Pancreas (tissue), 10 donors: ENCODE data around the gene GTPBP1. TPM values are rescaled to one million over a fixed set of nuclear protein-coding genes. Genes with fewer than 3 reads are reported as not detected.
A peak's percentile ranks its signal among the peaks of the same experiment; 100 is the strongest.

Source experiments
- ATAC-seq, 4 donors: fragments of 200-7000 bp; cut with Tn5 transposase; one replicate each; pipeline versions ENCODE4 v1.8.0 to v1.9.1; 2020; ENCODE audit warnings: mild to moderate bottlenecking in 4 of 4, moderate library complexity in 4 of 4
- DNase-seq, 6 donors: peaks; one replicate each; pipeline ENCODE4 v3.0.0-alpha.2; 2020
- FAIRE-seq: peaks from 2 replicates; lab custom pipeline; 2012; peaks lifted over from hg19 to GRCh38; lab: Jason Lieb, UNC
- H3K27ac ChIP-seq, 4 donors: fragments of 200-600 bp; sonication (generic); 1 replicate in 3 of 4; 2 replicates in 1 of 4; pipeline versions ENCODE4 v1.5.0 to v1.8.0; 2020
- H3K27me3 ChIP-seq, 4 donors: fragments of 200-600 bp; one replicate each; pipeline ENCODE4 v1.8.0; 2021
- H3K36me3 ChIP-seq, 3 donors: fragments of 200-600 bp; sonication (generic) in 1 of 3; one replicate each; pipeline versions ENCODE4 v1.5.0 to v1.8.0; 2020 to 2021
- H3K4me1 ChIP-seq, 3 donors: fragments of 200-600 bp; one replicate each; pipeline ENCODE4 v1.8.0; 2021
- H3K4me3 ChIP-seq, 4 donors: fragments of 200-600 bp; sonication (generic) in 2 of 4; one replicate each; pipeline versions ENCODE4 v1.5.0 to v1.8.0; 2020 to 2021
- H3K9me3 ChIP-seq, 4 donors: fragments of 200-600 bp; one replicate each; pipeline ENCODE4 v1.8.0; 2021
- WGBS, 2 donors: extraction: QIAGEN DNeasy Blood & Tissue Kit; methylation state at CpG; one replicate each; pipeline ENCODE4 v1.1.7; 2013; 5-methylcytosine and 5-hydroxymethylcytosine counted together
- intact Hi-C, 3 donors: fragments of 100-400 bp; cut with DNase I; formaldehyde crosslinking; loops; one replicate each; pipeline versions ENCODE4 v1.11.1 to v1.14.2; 2022
- polyA plus RNA-seq, 2 donors: library from polyadenylated mRNA; stranded (reverse); fragments of 200-250 nt; gene quantifications; one replicate each; pipeline ENCODE4 v1.2.3, GENCODE V29; 2013
- total RNA-seq, 6 donors: library from RNA; stranded (reverse); fragmentation: NEBNext Ultra II Directional in 4 of 6; extraction: Animal tissue kit (Norgen Biotek cat#: 25700) in 4 of 6; gene quantifications; one replicate each; pipeline versions ENCODE4 v1.2.1 to v1.2.4, GENCODE V29; 2021 to 2023
- TF ChIP-seq, protein P1 (sequence below), 4 donors: fragments of 200-600 bp; sonication (generic) in 3 of 4; IDR thresholded peaks; one replicate each; pipeline versions ENCODE4 v1.5.0 to v1.8.0; 2021; ENCODE audit warnings: antibody characterized with exemption in 4 of 4
- donor health status: healthy with polysubstance abuse.
- donor health status: DM: no; HTN: no; CAD: no; lungs with moderate emphysema.
- donor health status: DM: no; HTN: no; CAD: no.
- donor health status: control.
- donor health status: control.
- donor health status: Bipolar disorder and iron deficiency.
- donor health status: DM: yes; HTN: yes; CAD: no.
- donor health status: DM: no; HTN: no; CAD: no.
- donor health status: DM: no; HTN: no; CAD: no.
- donor health status: DM: yes; HTN: yes; CAD: no.

Gene GTPBP1
- total and polyA plus RNA-seq, 8 donors, result 14.7 to 36.0 (median 28.3) TPM

DNA sequence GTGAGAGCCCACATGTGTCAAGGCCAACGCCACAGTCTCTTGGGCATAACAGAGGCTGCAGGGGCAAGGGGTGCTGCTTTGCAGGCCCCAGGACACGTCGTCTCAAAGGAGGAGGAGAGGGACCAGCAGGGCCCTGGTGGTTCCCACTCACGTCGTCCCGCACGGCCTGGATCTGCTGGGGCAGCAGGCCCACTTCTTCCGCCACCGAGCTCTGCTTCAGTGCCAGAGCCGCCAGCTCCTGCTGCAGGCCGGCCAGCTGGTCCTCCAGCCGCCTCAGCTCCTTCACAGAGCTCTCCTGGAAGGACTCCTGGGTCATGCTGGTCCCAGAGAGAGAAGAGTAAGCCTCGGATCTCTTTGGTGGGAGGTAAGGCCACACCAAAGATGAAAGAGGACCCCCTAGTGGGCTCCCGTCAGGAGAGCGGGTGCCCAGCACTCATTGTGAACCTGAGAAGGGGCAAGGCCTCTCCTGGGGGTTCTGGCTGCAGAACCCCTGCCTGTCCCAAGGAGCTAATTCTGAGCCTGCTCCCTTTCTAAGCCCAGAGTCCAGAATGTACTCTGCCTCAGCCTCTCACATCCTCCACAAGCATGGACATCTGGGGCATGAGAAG lies 34.5 kb downstream of the GTPBP1 start:
- no peak overlapping the region for H3K27ac ChIP-seq
- intact Hi-C loops, result no loop called here
- 92 to 94% methylated on average over 15 of the region's 15 CpGs for WGBS, 2 donors
- H3K36me3 ChIP-seq, result peaks cover 24 to 100% (median 60%) of the 10 kb centered on the region in 3 donors
- DNase-seq (peak in 1 of 6 donors; percentile 76), FAIRE-seq (no peak), ATAC-seq (no peak)
- H3K4me1 ChIP-seq, result no peaks in the 10 kb centered on the region
- TF ChIP-seq, protein P1, sequence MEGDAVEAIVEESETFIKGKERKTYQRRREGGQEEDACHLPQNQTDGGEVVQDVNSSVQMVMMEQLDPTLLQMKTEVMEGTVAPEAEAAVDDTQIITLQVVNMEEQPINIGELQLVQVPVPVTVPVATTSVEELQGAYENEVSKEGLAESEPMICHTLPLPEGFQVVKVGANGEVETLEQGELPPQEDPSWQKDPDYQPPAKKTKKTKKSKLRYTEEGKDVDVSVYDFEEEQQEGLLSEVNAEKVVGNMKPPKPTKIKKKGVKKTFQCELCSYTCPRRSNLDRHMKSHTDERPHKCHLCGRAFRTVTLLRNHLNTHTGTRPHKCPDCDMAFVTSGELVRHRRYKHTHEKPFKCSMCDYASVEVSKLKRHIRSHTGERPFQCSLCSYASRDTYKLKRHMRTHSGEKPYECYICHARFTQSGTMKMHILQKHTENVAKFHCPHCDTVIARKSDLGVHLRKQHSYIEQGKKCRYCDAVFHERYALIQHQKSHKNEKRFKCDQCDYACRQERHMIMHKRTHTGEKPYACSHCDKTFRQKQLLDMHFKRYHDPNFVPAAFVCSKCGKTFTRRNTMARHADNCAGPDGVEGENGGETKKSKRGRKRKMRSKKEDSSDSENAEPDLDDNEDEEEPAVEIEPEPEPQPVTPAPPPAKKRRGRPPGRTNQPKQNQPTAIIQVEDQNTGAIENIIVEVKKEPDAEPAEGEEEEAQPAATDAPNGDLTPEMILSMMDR (IDR thresholded peaks at IDR 0.05), result no peak
- H3K4me3 ChIP-seq, result no peak overlapping the region
- no peaks in the 10 kb centered on the region for H3K9me3 ChIP-seq
- no peaks in the 10 kb centered on the region for H3K27me3 ChIP-seq

- no peaks in the 10 kb centered on the region for H3K27me3 ChIP-seq
- TF ChIP-seq, protein P1 (IDR thresholded peaks at IDR 0.05), result no peak
- WGBS, 2 donors, result 88 to 91% methylated on average over 8 of the region's 8 CpGs
- H3K27ac ChIP-seq, result no peak overlapping the region
- H3K4me3 ChIP-seq, result no peak overlapping the region
- H3K36me3 ChIP-seq, result peaks cover 24 to 100% (median 65%) of the 10 kb centered on the region in 3 donors
- DNase-seq (peak in 1 of 6 donors; percentile 38), ATAC-seq (no peak), FAIRE-seq (no peak)
- intact Hi-C loops, result no loop called here
- H3K9me3 ChIP-seq, result no peaks in the 10 kb centered on the region
- H3K4me1 ChIP-seq, result no peaks in the 10 kb centered on the region
Observed at GRCh38 chr22:38740754-38741153, 35.0 kb downstream of the GTPBP1 start.

DNA sequence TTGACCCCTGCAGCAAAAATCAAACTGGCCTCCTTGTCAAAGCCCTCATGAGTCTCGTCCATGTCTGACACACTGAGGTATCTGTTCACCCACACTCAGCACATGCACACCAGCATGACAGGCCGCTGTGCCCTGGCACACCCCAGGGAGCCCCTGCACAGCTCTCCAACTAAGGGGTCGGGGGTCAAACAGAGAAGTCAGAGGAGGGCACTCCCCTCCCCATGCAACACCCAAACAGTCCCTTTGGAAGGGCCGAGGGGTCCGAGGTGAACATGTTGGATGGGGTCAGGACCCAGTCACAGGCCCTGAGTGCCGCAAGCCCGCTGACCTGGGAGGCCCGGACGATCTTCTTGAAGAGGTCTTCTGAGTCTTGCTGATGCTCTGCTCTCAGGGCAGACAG lies 35.4 kb downstream of the GTPBP1 start:
- ATAC-seq, result no peak
- H3K27me3 ChIP-seq, result no peaks in the 10 kb centered on the region
- 94 to 96% methylated on average over 9 of the region's 9 CpGs for WGBS, 2 donors
- peak in 1 of 6 donors; percentile 57 for DNase-seq
- H3K9me3 ChIP-seq, result no peaks in the 10 kb centered on the region
- no peak overlapping the region for H3K4me3 ChIP-seq
- no peak for FAIRE-seq
- peaks cover 24 to 99% (median 66%) of the 10 kb centered on the region in 3 donors for H3K36me3 ChIP-seq
- intact Hi-C loops, result no loop called here
- H3K27ac ChIP-seq, result no peak overlapping the region
- no peaks in the 10 kb centered on the region for H3K4me1 ChIP-seq
- TF ChIP-seq, protein P1 (IDR thresholded peaks at IDR 0.05), result no peak

DNA sequence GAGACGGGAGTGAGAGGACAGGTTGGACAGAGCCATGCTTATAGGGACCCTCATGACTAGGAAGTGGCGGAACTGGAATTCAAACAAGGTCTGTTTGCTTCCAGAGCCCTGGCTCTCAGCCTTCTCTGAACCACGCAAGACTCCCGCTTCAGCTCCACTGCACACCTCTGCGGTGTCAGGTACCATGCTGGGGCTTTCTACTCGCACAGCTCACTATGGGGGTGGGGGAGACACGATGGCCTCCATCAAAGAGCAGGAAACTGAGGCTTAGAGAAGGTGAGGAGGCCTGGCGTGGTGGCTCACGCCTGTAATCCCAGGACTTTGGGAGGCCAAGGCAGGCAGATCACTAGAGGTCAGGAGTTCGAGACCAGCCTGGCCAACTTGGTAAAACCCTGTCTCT lies 35.8 kb downstream of the GTPBP1 start:
- DNase-seq (peak in 2 of 6 donors; percentile 14 to 28), FAIRE-seq (no peak), ATAC-seq (no peak)
- no peaks in the 10 kb centered on the region for H3K27me3 ChIP-seq
- no peak overlapping the region for H3K27ac ChIP-seq
- H3K4me3 ChIP-seq, result no peak overlapping the region
- WGBS, 2 donors, result 92 to 97% methylated on average over 10 of the region's 10 CpGs
- TF ChIP-seq, protein P1 (IDR thresholded peaks at IDR 0.05), result no peak
- intact Hi-C loops, result no loop called here
- peaks cover 24 to 97% (median 66%) of the 10 kb centered on the region in 3 donors for H3K36me3 ChIP-seq
- no peaks in the 10 kb centered on the region for H3K4me1 ChIP-seq
- no peaks in the 10 kb centered on the region for H3K9me3 ChIP-seq
